ENCODE data around the gene SUPT3H. TPM values are rescaled to one million over a fixed set of nuclear protein-coding genes. Genes with fewer than 3 reads are reported as not detected.

SUPT3H gene
- total and polyA plus RNA-seq, 2 of the 8 experiments (the other 6 are each of a cell fraction or from before 2014, with no cell fraction given), result 18.8 to 23.0 TPM

DNA sequence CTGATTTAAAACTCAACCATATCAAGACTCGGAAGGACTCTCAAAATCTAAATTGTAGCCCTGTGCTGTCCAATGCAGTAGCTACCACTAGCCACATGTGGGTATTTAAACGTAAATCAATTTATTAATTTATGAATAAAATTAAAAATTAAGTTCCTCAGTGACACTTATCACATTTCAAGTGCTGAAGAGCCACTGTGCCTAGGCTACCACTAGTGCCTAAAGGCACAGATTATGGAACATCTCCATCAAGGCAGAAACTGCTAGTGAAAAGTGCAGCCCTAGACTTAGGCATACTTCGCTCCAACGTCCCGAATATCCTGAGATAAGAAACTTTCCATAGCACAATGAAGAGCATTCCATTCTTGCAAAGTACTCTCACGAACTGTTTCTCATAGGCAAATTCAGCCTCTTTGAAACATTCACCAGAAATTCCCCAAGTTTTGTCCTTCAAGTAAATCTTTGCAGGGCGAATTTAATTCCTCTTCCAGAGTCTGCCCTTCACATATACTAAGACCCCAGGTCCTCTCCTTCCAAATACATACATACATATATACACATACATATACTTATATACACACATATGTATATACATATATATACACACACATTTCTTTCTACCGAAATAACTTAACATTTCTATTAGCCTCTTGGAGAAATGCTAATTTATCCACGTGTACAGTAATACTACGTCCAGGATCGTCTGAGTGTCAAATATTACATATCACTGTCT, 1.3 kb downstream of the SUPT3H start:
- ChIA-PET POLR2A (ENCODE audit: partially characterized antibody) (interaction anchor here (0.7 to 2.2 kb wide), 6 partner anchors 10 to 720 kb away, joined by 3 to 20 read pairs (median 4); no protein-coding TSS in a partner anchor), CTCF (ENCODE audit: partially characterized antibody) (interaction anchor here (0.6 to 1.4 kb wide), 6 partner anchors 43 to 1739 kb away, joined by 3 to 5 read pairs (median 4); partner anchors contain the start of gene RUNX2)
- Histone ChIP-seq H2AK5ac (ENCODE audit: low read depth, low read length) (no peak overlapping the region), H3K79me2 (ENCODE audit: control insufficient read depth in 1 of 2, insufficient read depth in 2 of 2, low read length in 2 of 2) (peaks cover 0 to 40% of the 10 kb centered on the region in 2 experiments; a peak in 2 of 4 replicates), H3K79me1 (ENCODE audit: low read depth, low read length) (no peaks in the 10 kb centered on the region; the same call in 1 of the 2 replicates), H3K4me1 (replicated peaks in 1 of 4; ENCODE audit: control insufficient read depth in 3 of 4, insufficient read depth in 4 of 4, low read length in 3 of 4) (peaks cover 0 to 4% (median 3%) of the 10 kb centered on the region in 4 experiments; a peak in 4 of 7 replicates), H2BK12ac (ENCODE audit: low read depth, low read length) (peak overlapping the region; percentile 5; the same call in 1 of the 2 replicates), H3K4me2 (ENCODE audit: insufficient read depth in 1 of 2, low read depth in 2 of 2, low read length in 2 of 2) (peak overlapping the region; percentile 89 to 90), H3K18ac (ENCODE audit: extremely low read depth, low read length) (peak overlapping the region; percentile 11), H2AFZ (ENCODE audit: low read length) (peak overlapping the region; percentile 87; the same call in 1 of the 2 replicates), H4K8ac (ENCODE audit: extremely low read depth, insufficient read depth, low read length) (no peak overlapping the region), H3K56ac (replicated peaks; ENCODE audit: insufficient read length, low read depth, low read length) (no peak overlapping the region), H3K4me3 (ENCODE audit: extremely low read depth in 1 of 4, insufficient read depth in 2 of 4, low read depth in 3 of 4, low read length in 4 of 4) (peak overlapping the region; percentile 83 to 92 (median 89)), H3K27ac (ENCODE audit: low read depth, low read length) (no peak overlapping the region), H4K5ac (ENCODE audit: insufficient read length, low read depth, low read length) (no peak overlapping the region), H3K9ac (replicated peaks in 1 of 4; ENCODE audit: extremely low read depth in 1 of 4, low read depth in 3 of 4, low read length in 3 of 4) (peak overlapping the region in 3 of 4 experiments; percentile 76 to 91 (median 84); a peak in 3 of 7 replicates), H3K23me2 (ENCODE audit: low read depth, low read length) (peaks cover 7% of the 10 kb centered on the region), H3K36me3 (ENCODE audit: control insufficient read depth in 2 of 4, insufficient read depth in 4 of 4, low read length in 3 of 4) (no peaks in the 10 kb centered on the region), H4K91ac (replicated peaks; ENCODE audit: insufficient read length, low read length) (no peak overlapping the region), H3K27me3 (replicated peaks in 1 of 4; ENCODE audit: control insufficient read depth in 3 of 4, extremely low read depth in 1 of 4, insufficient read depth in 3 of 4, low read length in 3 of 4) (no peaks in the 10 kb centered on the region), H4K20me1 (replicated peaks in 1 of 2; ENCODE audit: control insufficient read depth in 1 of 2, insufficient read depth in 2 of 2, low read length in 2 of 2) (no peaks in the 10 kb centered on the region), H2BK120ac (replicated peaks; ENCODE audit: low read depth, low read length) (no peak overlapping the region), H3K4ac (replicated peaks; ENCODE audit: insufficient read length, low read depth, low read length) (no peak overlapping the region), H2BK5ac (ENCODE audit: low read depth, low read length) (no peak overlapping the region), H2BK20ac (ENCODE audit: low read length) (no peak overlapping the region), H2BK15ac (ENCODE audit: low read length) (no peak overlapping the region), H3K23ac (ENCODE audit: insufficient read length) (no peak overlapping the region), H3K9me3 (ENCODE audit: insufficient read depth in 2 of 2, low read depth in 1 of 2, low read length in 1 of 2) (no peaks in the 10 kb centered on the region), H3K14ac (ENCODE audit: insufficient read length) (no peak overlapping the region)
- no peak for TF ChIP-seq GABPA (IDR thresholded peaks at IDR 0.05; ENCODE audit: borderline replicate concordance, insufficient read depth, low read length)
- FAIRE-seq, result no peak
- no peak for DNase-seq (ENCODE audit: low read depth in 1 of 2, low spot score in 2 of 2)
- WGBS, 2 experiments (ENCODE audit: extremely low coverage in 1 of 2, insufficient coverage in 1 of 2, insufficient read length in 1 of 2, insufficient replicate concordance in 2 of 2, low coverage in 1 of 2, low lambda C conversion rate in 2 of 2, missing lambda C conversion rate in 1 of 2), result 41% methylated on average over 11 of the region's 11 CpGs; no CpG with 5 or more reads in 1 of the 2 experiments
